OCI-LY7 (cell line): Measurements from ENCODE around the gene COL11A2.

Experiments
- EZH2phosphoT487 ChIP-seq: fragments of 200-600 bp; sonication (generic); IDR thresholded peaks from 2 replicates; pipeline ENCODE4 v1.6.1; 2018; ENCODE audit warnings: low read depth, borderline replicate concordance, mild to moderate bottlenecking, mixed run types, antibody characterized with exemption, low read length, moderate library complexity, mixed read lengths
- TF ChIP-seq, protein P1 (sequence below): fragments of 200-600 bp; sonication (generic); conservative IDR thresholded peaks from 2 replicates; pipeline ENCODE4 v1.5.1; 2014; ENCODE audit warnings: mild to moderate bottlenecking, antibody characterized with exemption, low read length, moderate library complexity, mixed read lengths

DNA sequence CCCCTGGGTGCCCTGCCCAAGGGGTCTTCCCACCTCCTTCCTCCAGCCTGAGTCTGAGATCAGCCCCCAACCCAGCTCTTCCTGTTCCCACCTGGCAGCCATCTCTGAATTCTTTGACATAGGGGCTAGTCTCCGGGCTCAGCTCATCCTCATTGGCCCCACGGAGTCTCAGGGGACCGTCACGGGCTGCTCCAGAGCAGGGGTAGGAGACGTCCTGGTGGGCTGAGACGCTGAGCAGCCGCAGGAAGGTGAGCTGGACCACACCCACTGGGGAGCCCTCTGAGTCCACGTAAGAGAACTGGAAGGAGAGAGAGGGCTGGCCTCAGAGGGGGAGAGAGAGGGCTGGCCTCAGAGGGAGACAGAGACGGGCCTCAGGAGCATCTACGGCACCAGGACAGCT is 28.1 kb downstream of the COL11A2 start:
- TF ChIP-seq, protein P1, sequence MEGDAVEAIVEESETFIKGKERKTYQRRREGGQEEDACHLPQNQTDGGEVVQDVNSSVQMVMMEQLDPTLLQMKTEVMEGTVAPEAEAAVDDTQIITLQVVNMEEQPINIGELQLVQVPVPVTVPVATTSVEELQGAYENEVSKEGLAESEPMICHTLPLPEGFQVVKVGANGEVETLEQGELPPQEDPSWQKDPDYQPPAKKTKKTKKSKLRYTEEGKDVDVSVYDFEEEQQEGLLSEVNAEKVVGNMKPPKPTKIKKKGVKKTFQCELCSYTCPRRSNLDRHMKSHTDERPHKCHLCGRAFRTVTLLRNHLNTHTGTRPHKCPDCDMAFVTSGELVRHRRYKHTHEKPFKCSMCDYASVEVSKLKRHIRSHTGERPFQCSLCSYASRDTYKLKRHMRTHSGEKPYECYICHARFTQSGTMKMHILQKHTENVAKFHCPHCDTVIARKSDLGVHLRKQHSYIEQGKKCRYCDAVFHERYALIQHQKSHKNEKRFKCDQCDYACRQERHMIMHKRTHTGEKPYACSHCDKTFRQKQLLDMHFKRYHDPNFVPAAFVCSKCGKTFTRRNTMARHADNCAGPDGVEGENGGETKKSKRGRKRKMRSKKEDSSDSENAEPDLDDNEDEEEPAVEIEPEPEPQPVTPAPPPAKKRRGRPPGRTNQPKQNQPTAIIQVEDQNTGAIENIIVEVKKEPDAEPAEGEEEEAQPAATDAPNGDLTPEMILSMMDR, result no peak
- no peak for TF ChIP-seq EZH2phosphoT487
